NCI-H1417 treated with DMSO at 0.1 percent for 48 hours (cell line): ENCODE measurements around the gene CHST15.

Experiments
- DNase-seq: peaks from one replicate; lab custom pipeline; 2025; lab: John Stamatoyannopoulos, UW

The CHST15 gene

DNA sequence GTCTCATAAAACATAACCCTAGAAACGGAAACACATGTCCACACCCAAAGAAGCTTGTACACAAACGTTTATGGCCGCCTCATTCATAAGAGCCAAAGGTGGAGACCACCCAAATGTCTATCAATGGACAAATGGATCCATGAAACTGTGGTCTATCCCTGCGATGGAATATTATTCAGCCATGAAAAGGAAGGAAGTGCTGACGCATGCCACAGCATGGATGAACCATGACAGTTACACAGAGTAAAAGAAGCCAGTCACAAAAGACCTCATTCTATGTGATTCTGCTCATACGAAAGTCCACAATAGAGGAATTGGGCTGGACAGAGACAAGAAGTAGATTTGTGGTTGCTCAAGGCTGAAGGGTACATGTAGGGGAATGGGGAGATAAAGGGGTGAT is 10.8 kb downstream of the CHST15 start:
- DNase-seq = no peak

DNA sequence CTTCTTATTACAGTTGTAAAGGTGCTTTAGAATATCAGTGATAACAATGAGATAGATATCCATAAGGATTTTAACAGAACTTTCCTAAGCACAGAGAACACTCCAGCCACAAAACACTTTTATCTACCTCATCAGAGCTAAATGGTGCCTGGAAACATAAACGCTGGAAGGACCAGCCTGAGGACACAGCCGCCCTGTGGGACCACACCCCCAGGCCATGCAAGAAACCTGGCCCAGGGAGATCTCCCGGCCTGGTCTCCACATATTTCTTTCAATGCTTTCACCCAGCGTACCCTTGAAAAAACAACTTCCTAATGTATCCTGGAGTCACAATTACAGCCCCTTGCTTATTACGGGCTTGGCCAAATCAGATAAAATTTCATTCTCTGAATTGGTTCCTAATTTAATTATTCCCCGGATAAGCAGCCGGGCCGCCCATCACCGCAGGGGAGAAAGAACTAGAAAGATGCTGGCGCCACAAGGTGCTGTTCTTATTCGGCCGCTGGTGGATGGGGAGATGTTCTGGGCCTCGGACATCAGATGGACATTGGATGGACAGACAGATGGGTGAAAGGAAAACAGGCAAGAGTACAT is 11.8 kb downstream of the CHST15 start:
- DNase-seq = no peak

DNA sequence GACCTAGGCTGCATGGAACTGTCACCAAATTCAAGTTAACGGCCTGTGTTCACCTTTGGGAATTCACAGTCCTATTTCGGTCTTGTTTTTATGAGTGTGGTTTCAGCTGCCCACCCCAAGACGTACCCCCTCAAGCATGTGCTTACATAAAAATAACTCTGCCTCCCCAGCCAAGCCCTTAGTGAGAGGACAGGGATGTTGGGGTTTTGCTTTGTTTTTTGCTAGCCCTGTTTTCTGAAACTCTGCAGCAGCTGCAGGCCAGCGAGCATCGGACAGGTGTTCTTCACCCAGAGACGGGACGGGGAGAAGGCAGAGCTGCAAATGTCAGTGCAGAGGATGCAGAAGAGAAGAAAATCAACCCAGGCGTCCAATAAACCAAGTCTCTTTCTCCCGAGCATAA is 13.5 kb downstream of the CHST15 start:
- DNase-seq = no peak

DNA sequence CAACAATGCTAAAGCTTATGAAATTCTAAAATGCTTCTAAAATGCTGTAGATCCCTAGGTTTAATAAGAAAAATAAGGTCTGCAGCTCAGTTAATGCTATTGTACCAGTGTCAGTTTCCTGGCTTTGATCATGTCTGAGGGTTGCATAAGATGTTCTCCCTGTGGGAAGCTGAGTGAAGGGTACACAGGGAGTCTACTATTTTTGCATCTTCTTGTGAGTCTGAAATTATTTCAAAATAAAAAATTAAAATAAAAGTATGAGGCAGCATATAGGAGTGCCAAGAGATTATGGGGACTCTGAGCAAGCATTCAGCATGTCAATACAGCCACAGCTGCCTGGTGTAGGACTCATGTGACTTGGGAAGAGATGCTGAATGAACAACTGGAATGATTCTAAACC is 14.7 kb downstream of the CHST15 start:
- DNase-seq = no peak

DNA sequence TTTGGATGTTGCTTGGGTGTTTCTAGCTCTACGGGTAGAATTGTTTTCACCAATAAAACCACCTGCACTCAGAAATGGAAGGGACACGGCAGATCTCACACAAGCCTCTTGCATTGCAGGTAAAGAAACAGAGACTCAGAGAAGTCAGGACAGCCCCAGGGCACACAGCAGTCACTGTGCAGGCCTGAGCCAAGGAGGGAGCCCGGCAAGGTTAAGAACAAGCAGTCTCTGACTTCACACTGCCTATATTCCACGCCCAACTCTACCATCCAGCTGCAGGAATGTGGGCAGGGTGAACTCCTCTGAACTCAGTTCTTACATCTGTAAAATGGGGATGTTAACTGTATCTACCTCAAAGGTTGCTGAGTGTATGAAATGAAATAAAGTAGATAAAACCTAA is 15.4 kb downstream of the CHST15 start:
- DNase-seq = no peak

DNA sequence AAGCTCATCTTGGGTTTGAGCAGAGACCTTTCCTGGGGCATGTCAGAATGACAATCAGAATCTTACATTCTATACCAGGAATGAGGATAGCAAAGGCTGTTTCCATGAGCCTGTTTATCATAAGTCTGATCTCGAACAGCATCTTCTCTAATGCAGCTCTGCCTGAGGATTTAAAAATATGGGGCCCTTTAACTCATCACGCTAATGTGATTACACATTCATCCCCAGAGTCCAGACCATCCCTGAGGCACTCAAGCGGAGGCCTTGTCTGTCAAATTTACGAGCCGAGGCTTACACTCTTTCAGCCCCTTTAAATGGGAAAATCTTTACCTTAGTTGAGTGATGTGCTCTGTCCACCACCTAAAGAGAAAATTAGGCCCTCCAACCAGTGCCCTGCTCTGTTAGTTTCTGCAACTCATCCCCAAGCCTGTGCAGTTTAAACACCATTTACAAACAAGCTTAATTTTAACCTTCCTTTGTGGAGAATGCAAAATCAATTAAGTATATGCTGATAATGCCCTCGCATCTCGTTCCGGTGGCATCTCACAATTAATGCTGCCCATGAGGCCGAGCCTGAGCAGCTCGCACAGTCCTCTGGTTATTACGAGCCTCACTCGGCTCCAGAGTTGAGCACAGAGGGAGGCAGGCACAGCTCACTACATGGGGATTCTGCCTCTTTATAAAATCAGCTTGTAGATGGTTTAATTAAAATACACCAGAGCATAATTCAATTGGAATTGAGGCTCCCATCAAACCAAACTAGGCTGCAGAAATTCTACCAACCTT is 16.0 kb downstream of the CHST15 start:
- no peak for DNase-seq

DNA sequence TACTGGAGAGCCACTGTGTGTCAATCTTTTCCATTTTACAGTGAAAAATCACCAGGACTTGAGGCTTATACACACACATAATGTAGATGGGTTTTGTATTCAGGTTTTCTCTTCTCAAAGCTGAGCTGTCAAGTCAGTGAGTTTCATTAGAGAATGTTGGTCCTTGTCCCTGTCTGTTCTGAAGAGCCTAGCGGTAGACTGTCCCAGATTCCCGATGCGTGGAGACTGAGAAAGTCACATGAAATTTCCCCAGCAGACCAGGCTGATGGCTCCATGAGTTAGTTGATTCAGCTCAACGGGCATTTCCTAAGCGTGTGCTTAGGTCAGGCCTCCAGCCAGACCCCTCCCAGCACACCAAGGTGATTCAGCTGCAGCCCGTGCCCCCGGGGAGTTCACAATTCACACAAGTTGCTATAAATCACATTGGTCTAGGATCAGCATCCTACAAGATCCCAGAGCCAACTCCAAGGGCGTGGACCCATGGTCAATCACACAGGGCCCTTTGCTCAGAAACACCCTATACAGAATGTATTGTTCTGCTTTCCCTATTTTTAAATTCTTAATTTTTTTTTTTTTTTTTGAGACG is 17.2 kb downstream of the CHST15 start:
- no peak for DNase-seq

DNA sequence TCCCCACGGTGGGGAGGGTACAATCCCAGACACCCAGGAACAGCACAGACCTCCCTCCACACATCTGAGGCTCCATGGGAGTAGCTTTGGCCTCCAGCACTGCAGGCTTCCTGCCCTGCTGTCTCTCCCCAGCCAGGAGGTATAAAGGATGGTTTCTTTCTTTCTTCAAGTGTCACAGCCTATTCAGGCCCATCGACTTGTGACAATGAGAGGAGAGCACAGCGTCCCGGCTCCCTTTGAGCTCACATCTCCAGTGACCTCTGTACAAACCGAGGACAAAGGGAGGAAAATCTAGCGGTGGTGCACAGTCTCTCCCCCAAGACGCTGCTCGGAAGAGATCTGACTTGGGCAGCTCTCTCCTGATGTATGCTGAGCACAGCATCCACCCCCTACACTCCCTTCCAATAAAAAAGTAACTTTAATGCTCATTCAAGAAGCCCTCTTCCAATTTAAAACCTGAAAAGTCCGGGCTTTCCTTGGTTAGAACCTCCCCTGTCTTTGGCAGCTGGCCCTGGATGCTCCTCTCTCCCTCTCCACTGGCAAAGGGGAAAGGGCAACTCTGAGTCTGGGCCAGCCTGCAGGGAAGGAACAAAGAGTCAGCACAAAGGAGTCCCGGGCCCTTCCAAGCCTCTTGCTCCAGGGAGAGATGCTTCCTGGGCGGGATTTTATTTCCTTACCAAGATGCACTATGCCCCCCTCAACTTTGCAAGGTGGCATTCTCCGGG is 18.0 kb downstream of the CHST15 start:
- no peak for DNase-seq

DNA sequence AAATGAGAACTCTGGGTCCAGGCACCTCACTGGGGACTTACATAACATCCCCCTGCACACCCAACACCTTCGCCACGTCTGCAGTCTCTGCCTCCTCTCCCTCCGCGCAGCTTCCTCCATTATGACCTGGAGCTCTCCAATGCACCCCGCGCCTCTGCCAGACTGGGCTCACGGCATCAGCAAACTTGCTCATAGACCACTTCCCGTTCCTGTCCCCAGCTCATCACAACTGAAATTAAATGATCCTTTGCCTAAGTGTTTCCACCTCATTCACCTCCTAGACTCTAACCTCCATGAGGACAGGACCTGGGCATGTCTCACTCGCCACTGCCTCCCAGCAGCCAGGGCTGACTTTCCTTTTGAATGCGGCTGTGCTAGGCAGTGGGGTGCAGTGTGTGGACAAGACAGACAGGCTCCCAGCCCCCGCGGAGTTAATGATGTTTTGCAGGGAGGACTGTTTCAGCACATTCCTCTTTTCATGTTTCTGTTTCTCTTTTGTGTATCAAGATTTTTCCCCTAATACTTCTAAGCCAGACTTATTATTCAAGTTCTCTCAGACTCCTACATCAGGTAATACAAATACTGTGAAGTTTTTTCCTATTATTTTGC is 18.8 kb downstream of the CHST15 start:
- DNase-seq = no peak

DNA sequence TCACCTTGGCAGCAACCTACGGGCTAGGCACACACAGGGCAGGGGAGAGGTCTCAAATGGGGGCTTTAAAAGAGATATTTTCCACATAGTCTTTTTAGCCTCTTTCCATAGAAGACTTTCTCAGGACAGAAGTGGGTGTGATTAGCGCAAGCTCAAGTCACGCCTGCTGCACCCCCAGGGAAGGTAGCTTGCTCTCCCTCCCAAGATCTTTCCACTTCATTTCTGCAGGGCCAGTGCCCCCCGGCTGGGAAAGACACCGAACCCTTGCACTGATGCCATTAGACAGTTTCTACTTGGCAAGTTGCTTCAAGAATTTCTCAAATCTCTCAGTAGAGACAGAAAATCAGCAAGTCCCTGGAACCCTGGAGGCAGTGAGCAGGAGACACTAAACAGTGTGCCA is 19.4 kb downstream of the CHST15 start:
- no peak for DNase-seq

DNA sequence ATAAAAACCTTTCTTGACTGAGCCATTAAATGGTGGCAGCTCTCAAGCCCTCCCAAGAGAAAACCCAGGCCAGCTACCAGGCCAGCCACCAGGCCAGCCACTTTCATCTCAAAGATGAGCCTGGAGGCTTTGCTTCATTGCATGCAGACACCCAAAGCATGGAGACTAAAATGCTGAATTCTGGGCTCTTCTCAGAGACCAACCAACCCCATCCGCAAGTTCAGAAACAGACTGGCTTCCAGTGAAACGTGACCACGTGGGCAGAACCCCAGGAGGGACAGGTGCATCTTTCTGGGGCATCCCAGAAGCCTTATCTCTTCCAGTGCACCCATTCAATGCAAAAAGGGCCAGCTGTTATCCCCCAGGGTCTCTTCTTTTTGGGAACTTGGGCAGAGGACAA is 20.9 kb downstream of the CHST15 start:
- DNase-seq = no peak

DNA sequence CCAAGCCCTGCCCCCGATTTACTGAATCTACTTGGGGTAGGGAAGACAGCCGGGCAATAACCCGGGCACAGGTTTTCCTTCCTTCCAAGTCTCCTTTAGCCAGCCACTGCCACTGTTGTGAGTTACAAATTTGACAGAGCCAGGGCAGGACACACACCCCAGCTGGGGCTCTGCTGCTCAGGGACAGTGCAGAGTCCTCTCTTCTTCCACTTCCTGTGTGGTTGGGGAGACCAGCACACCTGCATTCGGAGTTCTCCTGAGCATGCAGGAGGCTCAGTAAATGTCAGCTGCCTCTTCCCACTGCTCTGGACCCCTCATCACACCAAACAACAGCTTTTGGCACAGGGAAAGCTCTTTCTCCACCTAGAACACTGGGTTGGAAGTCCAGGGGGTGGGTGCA is 21.3 kb downstream of the CHST15 start:
- no peak for DNase-seq

DNA sequence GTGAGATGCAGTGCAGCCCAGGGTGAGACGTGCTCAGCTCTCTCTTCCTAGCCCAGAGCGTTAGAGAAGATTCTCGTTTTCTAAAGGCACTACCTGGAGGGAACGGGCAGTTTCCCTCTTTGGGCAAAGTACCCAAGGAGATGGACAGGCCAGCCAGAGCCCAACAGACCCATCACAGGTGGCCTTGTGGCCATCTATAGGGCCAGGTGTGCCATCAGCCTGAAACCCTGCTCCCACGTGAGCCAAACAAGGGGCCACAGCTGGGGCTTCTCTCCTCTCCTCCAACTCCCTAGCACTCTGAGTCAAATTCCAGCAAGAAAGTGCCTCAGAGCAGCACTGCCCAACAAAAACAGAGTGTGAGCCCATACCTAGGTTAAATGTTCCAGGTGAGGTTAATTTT is 22.3 kb downstream of the CHST15 start:
- DNase-seq = no peak

DNA sequence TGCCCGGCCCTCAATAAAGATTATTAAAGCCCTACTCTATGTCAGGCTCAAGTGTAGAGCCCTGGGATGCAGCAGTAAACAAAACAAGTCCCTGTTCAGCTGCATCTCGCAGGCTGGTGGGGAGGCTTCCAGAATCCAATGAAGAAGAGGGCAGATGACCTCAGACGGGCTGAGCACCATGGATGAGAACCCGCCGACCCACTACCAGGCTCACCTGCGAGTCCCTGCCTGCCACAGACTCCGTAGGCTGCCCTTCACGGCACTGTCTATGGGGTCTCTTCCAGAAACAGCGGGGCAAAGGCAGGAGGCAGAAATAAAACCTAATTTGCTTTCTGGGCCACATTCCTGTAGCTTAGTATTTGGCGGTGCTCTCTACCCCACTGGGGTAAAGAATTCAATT is 22.7 kb downstream of the CHST15 start:
- no peak for DNase-seq

DNA sequence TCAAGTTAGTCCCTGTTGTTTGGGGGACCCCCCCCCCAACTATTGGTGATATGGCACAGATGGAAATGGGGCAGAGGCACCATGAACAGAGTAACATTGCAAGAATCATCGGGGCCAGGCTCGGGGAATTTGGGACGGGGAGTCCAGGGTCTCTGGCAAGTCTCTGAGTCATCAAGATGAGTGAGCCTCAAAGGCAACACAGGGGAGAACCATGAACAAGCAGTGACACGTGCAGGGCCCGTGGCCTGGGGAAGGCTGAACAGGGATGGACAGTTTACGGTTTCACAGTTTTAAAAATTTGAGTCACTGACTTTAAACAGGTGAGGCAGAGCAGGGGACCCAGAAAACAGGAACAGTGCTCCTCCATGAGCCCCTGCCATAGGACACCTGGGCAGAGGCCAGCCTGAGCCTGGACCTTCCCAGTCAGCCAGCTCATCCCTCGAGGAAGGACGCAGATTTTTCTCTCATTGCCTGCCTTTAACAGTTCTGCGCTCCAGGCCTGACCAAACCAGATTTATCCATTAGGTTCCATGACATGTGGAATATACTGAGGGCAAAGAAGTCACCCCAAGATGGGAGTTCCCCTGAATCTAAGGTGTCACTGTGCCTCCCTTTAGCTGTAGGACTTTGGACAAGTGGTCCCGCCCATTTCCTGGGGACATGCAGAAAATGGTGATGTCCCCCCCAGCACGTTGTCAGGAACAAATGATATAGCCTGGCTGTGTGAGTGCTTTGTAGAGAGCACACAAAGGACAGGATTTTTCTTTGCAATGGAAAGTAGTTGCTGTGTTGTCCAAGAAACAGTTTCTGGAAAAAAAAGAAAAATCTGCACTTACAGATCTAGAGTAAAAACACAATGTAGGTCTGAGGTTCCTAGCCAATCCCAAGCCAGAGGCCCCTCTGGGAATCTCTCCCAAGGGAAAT is 23.8 kb downstream of the CHST15 start:
- DNase-seq = no peak

DNA sequence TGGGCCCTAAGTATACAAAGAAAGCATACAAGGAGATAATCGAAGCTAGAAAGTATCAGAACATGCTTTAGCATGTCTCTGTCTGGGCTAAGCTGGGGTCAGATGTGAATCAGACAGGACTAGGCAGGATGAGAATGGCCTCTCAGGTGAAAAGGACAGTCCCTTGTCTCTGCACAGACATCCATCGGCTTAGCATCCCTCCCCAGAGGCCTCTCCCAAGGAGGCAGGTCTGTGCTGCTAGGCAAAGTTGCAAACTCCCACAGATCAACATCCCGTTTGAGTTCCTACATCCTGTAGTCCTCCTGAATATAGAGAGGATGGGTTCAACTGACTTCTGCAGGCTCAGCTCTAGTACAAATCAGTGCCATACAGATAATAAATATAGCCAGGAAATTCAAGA is 24.5 kb downstream of the CHST15 start:
- no peak for DNase-seq

DNA sequence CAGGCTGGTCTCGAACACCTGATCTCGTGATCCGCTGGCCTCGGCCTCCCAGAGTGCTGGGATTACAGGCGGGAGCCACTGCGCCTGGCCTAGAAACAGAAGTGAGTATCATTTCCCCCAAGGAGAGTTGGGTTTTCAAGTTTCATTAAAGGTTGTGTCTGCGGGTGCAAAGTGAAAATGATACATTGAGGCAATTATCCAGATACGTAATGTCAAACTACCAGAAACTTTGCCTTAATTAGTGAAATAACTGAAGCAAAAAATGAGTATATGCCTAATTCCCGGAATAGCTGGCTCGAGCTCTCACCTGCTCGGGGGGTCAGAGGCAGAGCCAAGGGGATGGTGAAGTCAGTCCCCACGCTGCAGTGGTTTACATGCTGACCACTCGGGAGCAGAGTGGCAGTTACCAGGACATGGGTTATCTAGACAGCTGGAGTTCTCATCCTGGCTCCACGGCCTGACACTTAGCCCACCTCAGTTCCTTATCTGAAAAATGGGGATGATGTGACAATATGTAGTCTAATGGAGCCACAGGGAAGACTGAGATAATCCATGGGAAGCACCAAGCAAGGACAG is 25.5 kb downstream of the CHST15 start:
- no peak for DNase-seq

DNA sequence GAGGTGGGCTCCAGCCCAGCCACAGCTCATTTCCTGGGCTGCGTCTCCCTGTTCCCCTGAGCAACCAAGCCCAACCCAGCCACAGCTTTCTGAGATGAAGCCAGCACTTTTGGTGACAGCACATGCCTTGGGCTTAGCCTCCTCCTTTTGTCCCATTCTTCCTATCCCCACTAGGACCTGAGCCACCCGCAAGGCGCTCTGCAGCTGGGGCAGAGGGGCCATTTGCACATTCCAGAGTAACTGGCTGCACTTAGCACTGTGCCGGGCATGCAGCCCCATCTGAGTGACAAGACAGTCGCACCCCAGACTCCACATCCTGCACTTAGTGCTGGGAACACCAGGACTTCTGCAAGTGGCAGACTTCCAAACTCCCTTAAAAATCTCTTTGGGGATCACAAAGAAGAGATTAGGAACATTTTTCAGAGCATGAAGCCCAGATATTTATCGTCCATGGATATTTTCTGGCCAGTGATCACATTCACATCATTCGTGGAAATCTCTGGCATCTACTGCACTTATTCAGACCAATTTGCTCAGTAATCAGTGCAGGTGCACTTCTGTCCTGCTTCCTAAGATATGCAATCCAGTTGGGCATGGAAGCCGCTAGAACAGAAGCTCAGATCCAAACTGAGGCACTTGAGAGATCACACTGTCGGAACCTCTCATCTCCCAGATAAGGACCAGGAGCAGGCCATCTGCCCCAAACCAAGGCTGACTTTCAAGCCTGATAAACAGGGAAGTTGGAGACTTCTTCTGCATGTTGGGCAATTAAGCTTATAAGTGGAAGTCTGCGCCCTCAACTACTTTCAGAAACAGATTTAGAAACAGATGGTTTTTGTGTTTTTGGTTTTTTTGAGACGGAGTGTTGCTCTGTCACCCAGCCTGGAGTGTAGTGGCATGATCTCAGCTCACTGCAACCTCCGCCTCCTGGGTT is 26.4 kb downstream of the CHST15 start:
- no peak for DNase-seq

DNA sequence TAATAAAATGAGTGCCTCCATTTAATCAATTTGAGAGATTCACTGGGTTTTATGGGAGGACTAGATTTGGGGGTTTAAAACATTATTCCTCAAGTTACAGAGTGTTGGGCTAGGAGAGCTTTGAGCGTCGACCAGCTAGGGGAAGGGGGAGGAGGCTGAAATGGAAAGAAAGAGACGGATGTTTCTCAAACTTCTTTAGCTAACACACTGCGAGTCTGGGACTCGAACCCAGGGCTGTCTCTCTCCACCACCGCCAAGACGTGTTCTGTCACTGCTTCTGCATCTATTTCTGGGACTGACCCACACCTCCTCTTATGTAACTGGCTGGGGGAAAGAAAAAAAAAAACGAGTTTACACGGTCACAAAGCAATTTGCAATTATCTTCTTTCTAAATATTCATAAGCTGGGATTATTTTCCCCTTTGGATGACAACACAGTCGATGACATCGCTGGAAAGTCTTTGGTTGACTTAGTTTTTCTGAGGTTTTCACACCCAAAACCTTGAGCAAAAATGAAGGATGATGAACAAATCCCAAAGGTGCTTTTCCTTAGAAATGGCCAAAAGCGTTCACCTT is 27.2 kb downstream of the CHST15 start:
- DNase-seq = no peak
